Inferior parietal cortex (tissue), 1 donor: Measurements from ENCODE around the gene GPC3.

Source experiments
- DNase-seq: peaks from one replicate; pipeline ENCODE4 v3.0.0-alpha.2; 2016; ENCODE audit errors: extremely low spot score

Gene GPC3

DNA sequence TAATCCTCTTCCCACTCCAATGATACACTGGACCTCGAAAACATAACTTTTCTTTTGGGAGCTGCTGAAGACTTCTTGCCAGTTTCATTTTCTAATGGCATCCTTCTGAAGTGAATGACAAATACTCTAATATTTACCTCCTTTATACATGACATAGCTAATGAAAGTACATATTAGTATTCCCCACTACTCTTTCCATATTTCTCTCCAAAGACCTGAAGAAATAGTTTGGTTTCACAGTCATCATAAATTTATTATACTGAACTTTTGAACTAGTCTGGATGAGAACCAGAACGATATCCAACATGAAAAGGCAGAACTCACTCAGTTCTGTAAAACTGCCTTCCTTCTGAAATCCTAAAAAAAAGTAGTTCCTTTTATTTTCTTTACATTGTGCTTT, 139.1 kb downstream of the GPC3 start:
- DNase-seq: no peak

DNA sequence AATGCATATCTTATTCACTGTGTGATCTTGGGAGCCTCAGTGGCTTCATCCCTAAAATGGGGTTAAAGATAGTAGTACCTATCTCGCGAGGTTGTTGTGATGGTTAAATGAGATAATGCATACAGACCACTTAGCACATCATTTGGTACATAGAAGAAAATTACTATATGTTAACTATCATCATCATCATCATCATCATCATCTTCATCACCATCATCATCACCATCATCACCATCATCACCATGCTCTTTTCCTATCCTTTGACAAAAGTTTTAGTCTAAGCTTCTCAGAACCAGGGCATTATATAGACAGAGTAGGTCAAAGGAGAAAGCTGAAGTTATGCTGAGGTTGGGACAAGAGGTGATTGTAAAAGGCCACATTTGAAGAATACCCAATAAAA, 145.0 kb downstream of the GPC3 start:
- DNase-seq: no peak

DNA sequence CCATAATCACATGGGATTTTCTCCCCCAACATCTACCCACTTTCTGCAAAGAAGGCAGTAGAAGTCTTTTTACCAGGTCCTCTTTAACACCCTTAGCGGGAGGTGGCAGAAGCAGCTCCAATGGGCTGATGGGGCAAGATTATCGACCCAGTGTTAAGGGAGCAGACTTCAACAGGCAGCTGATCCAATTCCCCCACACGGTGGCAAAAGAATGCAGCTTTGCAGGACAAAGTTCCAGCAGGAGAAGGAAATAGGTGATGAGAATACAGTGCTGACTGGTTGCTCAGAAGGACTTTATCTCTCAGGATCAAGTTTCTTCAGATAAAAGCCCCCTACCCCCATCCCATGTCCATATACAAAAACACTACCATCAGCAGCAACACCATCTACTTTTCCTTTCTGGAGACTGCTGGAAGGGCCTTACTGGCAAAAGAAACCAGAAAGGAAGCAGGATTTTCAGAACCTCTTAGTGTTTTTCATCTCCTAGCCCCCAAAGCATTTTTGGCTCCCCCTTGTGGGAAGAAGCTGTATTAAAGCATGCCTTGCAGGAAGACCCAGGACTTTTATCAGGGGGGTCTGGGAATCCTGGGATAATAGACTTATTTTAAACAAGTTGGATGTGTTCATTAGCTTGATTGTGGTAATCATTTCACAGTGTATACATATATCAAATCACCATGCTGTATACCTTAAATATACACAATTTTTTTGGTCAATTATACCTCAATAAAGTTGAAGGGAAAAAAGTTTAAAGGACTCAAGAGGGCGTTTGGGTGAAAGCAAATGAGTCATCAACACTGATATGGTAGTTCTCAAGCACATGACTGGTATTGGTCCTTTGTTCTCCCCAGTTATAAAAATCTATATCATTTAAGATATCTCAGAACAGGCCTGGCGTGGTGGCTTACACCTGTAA, 146.4 kb downstream of the GPC3 start:
- DNase-seq: peak; percentile 10

DNA sequence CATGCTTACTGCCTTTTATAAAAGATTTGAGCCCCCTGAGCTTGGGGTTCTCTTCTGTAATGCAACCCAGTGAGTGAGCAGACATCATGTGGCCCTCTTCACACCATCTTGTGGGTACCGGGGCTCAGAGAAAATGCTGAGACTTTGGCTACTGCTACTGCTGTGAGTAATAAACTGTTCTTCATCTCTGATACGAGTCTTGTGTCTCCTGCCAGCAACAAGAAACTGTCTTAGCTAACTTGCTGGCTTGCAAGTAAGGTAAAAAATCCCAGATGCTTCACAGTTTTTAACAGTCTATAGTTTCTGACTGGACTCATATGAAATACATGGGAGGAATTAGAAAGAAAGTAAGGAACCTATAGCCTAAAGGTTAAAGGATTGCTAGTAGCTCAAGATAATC, 148.3 kb downstream of the GPC3 start:
- DNase-seq: no peak

DNA sequence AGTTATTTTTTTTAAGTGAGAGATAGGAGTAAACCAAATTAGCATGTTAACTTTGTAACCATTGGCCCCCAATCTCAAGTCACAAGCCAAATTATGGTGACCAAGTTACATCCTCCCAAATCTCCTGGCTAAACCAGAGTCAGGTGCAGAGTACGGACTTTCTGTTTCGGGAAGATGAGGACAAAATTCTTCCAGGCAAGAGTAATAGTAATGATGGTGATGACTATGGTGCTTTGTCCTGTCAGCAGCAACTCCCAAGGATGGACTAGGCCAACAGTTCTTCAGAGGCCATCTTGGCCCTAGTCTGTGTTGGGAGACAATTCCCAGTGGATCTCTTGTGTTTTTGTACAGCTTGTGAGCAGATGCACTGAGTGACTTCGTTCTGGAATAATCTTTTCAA, 148.8 kb downstream of the GPC3 start:
- DNase-seq: no peak

DNA sequence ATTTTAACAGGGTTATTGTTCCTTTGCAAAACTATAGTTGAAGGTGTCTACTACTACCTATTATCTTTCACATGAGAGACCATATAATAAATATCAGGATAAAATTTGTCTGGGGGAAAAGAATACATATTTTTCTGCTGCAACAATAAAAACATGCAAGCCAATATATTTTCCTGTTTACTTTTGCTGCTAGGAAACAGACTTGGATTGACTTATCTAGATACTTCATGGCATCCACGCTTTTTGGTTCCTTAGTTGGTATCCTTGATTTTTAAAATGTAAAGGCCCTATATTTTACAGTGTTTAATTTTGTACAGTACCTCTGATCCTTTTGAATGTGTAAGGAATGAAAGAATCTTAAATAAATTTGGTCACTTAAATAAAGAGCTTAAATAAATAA, 150.6 kb downstream of the GPC3 start:
- DNase-seq: no peak

DNA sequence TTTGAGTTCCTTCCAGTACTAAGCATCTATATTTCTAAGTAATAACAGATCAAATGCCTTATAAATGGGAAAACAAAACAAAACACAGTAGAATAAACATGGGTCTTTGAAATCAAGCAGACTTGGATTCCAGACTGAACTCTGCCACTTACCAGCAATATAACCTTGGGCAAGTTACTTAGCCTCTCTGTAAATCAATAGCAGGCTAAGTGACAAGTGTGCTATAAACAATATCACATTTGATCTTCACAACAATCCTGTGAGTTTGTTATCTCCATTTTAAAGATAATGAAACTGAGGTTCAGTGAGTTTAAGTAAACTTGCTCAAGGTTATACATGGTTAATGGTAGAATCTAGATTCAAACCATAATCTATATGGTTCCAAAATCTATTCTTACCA, 165.8 kb downstream of the GPC3 start:
- DNase-seq: no peak

DNA sequence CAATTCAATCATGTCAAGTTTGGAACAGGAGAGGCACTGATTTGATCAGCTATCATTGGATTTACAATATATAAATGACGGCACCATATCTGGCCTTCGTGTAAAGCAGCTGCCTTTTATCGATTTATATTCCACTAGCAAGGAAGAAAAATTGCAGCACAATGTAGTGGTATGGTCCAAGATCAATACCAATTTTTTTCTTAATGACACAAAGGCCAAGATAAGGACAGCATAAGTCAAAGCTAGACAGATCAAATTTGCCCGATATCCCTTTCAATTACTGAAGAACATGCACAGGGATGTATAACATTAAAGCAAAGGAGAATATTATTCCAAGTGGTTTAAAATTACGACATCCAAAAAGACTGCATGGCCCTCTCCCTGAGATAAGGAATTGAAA, 167.4 kb downstream of the GPC3 start:
- DNase-seq: no peak

DNA sequence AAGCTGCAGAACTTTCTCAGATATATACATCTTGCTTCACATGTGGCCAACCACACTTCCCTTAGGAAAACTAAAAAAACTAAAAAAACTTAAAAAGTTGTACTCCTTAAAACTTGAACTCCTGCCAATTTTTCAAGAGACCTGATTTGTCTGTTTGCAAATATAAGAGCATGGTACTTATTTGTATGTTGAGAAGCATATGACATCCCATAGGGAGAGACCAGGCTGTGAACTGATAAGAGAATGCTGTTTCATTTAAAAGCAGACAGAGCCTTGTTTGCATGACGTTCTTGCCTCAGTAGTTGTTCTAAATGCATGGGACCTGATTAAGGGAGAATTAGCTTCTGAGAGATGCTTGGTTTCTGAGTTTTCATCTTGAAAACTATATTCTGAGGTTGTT, 169.9 kb downstream of the GPC3 start:
- DNase-seq: no peak

DNA sequence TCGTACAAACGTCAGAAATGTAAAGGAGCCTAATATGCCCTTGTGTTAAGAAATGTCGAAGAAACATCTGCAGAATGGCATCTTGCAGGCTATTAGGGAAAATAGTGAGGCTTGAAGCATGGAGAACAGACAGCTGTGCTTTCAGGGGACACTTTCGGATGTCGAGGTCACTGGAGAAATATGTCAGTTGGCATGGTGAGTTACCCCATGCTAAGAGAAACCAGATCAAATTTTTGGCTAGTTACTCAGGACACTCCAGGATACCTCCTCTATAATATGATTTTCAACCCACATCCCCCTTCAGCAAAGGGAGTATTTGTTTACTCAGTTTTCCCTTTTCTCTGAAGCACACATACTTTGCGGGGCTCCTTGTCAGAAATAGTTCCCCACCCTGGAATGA, 171.4 kb downstream of the GPC3 start:
- DNase-seq: no peak

DNA sequence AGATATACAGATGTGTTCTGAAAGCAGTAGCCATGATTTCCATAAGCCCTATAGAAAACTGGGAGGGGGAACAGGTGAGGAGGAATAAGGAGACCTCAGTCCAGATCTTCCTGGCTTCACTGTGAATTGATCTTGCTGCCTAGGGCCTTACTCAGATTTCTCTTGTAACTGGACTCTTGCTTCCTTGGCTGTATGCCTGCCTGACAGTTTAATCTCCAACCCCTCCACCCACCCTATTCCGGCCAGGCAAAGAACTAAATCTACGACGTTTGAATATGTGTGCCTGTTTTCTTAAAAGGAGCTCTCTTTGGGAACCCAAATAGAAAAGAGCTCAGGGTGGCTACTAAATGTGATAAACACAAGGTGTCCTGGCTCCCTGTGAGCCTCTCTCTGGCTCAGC, 173.0 kb downstream of the GPC3 start:
- no peak for DNase-seq

DNA sequence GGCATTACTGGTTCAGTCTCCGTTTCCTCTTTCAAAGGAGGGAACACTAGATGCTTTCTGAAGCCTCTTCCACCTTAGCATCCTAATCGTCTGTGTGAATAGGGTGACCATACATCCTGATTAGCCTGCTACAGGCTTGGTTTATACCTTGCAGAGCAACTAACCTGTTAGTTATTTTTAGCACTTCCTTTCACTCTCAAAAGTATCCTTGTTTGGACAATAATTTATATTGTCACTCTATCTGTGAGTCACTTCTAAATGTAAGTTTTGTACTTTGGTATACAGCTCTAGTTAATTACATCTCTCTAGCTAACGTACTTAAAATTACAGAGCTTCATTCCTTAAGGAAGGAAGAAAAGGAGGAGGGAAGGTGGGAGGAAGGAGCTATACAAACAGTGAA, 174.5 kb downstream of the GPC3 start:
- no peak for DNase-seq

DNA sequence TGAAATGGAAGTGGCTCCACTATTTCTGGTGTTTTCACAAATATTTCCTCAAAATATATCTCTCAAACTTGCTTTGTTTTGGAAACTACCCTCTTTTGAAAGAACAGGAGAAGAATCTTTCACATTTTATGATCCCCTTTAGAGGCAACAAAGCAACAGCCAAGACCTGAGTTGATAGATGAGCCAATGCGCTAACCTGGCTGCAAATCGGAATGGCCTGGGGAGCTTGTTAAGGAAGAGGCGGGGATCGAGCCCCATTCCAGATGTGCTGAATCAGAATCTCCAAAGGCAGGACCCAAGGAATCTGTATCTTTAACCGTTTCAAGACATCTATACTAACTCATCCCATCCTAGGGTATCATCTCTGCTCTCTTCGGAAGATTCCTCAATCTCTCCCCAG, 181.3 kb downstream of the GPC3 start:
- DNase-seq: no peak

DNA sequence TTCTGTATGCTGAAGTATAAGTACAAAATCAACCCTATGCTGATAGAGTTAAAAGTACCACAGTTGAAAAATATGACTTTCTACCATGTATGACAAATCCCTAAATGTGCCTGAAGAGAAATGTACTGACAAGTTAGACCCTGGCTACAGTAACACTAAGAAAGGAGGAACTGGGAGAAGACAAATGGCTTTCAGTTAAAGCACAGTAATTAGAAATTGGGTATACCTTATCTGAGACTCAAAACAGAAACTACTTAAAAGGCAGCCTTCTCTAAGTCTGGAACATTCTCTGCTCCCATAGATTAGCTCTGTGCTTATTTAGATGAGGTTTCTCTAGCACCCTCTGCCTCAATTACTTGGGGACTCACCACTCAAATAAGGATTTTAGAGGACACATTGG, 189.1 kb downstream of the GPC3 start:
- DNase-seq: no peak

DNA sequence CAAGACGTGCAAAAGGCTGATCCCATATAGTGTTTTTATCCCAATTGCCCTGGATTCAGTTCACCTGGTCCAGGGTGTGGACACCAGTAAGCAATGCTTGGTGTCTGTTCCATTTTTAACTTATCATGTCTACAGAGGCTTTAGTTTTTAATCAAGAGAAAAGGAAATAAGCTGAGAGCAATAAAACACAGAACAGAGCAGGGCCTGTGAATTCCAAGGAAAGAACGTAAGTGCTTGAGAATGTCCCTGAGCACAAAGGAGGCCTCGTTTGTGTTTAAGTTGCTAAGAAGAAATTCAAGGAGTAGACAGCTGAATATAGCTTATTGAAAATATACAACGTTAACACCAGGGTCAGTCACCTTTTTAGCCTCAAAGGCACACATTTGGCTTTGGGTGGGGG, 191.3 kb downstream of the GPC3 start:
- no peak for DNase-seq

DNA sequence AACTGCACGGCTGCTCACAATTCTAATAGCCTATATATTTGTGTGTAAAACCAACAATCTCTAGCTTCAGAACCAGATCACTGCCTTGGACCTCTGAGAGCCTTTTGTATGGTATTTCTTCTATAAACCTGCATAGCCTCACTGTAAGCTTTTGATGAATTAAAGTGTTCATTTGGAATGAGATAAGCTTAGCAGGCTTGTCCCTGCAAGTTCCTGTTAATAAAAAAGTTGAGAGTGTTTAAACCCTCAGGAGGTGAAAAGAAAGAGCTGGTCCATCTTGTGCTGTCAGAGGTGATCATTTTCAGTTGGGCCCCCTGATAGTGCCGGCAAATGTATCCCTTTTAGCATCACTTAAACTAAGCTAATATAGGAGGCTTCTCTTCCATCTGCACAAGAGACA, 191.8 kb downstream of the GPC3 start:
- no peak for DNase-seq

DNA sequence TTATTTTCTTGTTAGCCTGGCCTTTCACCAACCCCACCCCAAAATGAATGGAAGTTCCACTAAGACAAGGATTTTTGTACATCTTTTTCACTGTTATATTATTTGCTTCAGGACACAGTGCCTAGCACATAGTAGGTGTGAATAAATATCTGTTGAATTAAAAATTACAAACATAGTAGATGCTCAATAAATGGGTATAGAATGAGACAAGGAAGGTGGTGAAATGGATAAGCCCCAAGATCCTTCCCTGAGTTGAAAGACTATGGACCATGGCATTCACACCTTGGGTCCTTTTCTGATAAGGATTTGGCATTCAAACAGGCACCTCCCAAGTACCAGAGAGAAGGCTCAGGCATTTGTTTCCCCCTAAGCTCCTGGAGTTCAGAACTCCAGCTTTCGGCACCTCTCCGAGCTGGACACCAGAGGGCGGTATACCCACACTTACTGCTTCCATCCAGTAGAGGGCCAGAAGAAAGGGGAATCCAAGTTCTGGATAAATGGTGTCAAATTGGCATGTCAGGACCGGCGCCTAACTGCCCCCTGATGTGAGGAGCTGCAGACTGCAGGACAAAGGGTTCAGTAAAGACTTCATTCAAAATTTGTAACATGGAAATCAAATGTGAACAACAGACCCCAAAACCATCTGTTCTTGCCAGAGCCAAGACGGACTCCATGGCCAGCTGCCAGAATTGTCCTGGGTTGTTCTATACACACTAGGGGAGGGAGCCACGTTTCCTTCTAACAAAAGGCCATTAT, 193.0 kb downstream of the GPC3 start:
- peak; percentile 72 for DNase-seq

DNA sequence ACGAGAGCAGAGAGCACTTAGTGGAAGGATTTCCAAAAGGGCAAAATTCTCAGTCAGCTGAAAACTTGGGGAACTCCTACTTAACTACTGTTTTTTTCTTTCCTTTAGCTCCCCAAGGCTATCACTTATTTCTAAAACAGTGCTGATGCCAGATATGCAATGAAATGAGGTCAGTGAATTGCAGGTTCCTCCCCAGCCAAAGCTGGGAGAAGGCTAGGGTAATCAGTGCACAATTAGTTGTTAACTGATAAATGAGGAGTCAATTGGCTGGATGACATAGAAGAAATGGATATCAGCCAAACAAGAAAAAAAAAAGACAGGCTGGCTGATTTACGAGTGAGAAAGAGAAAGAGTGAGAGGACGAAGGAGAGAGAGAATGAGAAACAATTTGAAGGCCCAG, 195.6 kb downstream of the GPC3 start:
- DNase-seq: no peak

DNA sequence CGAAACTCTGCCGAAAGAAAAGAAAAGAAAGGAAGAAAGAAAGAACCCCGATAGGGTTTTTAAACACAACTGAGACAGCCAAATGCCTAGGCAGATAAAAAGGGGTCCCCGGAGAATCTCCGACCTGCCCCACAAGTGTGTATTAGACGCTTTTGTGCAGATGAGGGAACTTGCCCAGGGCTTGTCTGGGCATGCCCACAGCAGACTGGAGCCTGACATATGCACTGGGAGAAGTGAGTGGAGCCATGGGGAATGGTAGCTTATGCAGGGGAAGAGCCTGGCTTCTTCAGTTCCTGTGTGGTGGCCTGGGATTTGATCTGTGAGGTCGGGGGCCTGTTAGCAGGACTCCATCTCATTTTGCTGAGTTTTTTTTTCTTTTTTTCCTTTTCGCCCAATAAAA, 199.0 kb downstream of the GPC3 start:
- no peak for DNase-seq

DNA sequence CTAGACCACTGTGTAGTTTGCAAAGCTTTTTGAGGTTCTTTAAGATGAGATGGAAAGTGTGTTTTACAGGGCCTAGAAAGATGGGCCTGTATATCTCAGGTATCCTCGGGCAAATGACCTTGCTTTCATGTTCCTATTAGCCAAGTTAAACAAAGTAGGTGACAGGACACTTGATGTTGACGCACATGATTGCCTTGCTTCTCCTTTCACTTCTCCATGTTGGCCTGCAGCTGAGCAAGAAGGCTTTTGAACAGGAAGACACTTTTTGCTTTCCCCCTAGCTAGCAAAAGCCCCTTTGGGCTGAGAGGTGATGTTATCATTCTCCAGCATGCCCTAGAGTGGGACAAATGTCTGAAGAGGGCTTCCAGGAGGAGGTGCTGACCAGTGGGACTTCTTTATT, 202.1 kb downstream of the GPC3 start:
- DNase-seq: no peak

DNA sequence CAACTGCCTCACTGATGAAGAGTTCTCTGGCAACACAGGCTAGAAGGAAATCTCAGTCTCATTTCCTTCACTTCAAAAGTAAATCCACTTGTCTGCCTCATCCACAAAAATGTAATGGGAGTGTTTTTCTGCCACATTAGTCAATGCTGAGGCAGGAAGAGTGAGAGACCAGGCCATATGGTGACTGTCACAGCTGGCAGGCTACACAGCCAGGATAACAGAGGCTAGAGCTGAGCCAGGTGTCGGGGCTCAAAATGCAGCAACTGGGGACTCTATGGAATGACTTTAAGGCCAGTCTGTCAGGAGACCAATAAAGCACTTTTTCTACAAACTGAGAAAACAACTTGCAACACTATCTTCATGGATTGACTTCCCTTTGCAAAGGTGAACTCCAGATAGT, 204.2 kb downstream of the GPC3 start:
- DNase-seq: no peak

DNA sequence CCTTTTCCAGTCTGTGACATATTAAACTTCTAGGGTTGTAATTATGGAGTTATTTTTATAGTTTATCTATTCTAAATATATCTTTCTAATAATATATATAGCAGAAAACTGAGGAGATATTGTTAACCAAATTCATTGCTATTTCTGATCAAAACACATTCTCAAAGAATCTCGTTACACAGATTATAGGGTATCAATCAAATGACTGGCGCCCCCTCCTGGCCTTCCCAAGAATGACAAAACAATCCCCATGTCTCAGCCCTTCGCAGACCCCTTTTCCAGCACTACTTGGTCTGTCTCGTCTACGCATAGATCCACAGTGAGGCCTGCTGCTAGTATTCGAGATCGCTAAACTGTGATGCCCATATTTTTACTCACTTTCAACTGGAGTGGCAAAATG, 209.3 kb downstream of the GPC3 start:
- peak; percentile 2 for DNase-seq

DNA sequence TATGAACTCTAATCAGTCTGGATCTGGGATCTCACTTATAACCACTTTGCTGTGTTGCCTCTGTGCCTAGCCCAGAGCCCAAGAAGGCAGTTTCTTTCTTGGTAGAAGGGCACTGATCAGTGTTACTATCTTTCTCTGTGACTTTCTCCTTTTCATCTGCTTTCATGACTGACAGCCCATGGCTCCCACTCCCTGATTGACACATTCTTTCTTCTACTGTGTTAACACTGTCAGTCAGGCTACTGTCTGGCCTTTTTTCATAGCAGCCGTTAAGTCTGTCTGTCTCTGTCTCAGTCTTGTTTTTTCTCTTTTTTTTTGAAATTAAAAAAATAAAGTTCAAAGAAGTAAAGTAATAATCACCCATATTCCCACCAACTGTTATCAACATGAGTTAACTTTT, 210.6 kb downstream of the GPC3 start:
- DNase-seq: no peak
